ENCODE measurements around the gene DNAJC22.

- TF ChIP-seq, protein P1, sequence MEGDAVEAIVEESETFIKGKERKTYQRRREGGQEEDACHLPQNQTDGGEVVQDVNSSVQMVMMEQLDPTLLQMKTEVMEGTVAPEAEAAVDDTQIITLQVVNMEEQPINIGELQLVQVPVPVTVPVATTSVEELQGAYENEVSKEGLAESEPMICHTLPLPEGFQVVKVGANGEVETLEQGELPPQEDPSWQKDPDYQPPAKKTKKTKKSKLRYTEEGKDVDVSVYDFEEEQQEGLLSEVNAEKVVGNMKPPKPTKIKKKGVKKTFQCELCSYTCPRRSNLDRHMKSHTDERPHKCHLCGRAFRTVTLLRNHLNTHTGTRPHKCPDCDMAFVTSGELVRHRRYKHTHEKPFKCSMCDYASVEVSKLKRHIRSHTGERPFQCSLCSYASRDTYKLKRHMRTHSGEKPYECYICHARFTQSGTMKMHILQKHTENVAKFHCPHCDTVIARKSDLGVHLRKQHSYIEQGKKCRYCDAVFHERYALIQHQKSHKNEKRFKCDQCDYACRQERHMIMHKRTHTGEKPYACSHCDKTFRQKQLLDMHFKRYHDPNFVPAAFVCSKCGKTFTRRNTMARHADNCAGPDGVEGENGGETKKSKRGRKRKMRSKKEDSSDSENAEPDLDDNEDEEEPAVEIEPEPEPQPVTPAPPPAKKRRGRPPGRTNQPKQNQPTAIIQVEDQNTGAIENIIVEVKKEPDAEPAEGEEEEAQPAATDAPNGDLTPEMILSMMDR (IDR thresholded peaks at IDR 0.05), result no peak
- no peak for TF ChIP-seq POLR2A (IDR thresholded peaks at IDR 0.05)
Observed at GRCh38 chr12:49325606-49326005, 21.1 kb upstream of the DNAJC22 start.
